HepG2 (cell line): ENCODE measurements around the gene SEMA5B.

Source experiments
- CEBPB ChIP-seq: IDR thresholded peaks from 2 replicates; pipeline ENCODE4 v1.6.1; 2011; ENCODE audit warnings: low read depth, low read length, improper control_type of control experiment, borderline replicate concordance
- HMGA1 ChIP-seq: sonication (generic); formaldehyde crosslinking; conservative IDR thresholded peaks from 2 replicates; pipeline ENCODE4 v1.4.0; 2020; ENCODE audit warnings: missing genetic modification reagents
- POLR2A ChIP-seq, 2 experiments: IDR thresholded peaks; 2 replicates each; pipeline ENCODE4 v1.6.1; 2011; ENCODE audit warnings: low read depth in 2 of 2, low read length in 2 of 2, mild to moderate bottlenecking in 1 of 2, moderate library complexity in 1 of 2; ENCODE audit not compliant: insufficient read depth in 1 of 2
- RFX5 ChIP-seq: IDR thresholded peaks from 2 replicates; pipeline ENCODE4 v1.6.1; 2011; ENCODE audit warnings: low read depth, low read length, improper control_type of control experiment
- TF ChIP-seq, protein P1 (sequence below): sonication (generic); formaldehyde crosslinking; IDR thresholded peaks from 2 replicates; pipeline ENCODE4 v1.8.1; 2023; ENCODE audit warnings: missing genetic modification reagents, inconsistent platforms, borderline replicate concordance
- TF ChIP-seq, protein P2 (sequence below): sonication (generic); formaldehyde crosslinking; conservative IDR thresholded peaks from 2 replicates; pipeline ENCODE4 v1.4.0; 2020; ENCODE audit warnings: missing genetic modification reagents
- TF ChIP-seq, protein P3 (sequence below): IDR thresholded peaks from 2 replicates; pipeline ENCODE4 v1.4.0; 2020; ENCODE audit warnings: mild to moderate bottlenecking, missing genetic modification reagents
- TF ChIP-seq, protein P4 (sequence below): sonication (generic); formaldehyde crosslinking; IDR thresholded peaks from 2 replicates; pipeline ENCODE4 v1.4.0; 2020; ENCODE audit warnings: missing genetic modification reagents, borderline replicate concordance

DNA sequence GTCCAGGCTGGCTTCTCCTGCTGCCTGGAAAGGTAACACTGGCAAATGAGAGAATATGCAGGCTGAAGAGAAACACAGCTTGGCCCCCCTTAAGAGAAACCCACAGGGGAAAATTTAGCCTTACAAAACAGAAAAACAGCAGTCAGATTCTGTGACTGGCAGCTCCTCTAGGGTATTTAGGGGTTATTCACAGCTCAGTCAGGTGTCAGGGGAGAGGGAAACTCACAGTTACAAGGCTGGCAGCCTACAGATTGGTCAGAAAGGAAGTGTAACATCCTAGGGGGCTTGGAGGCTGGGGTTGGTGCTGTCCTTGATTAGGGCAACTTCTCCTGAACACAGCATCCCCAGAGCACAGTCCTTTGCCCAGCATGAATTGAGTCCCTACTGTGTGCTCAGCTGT, 81.4 kb downstream of the SEMA5B start:
- TF ChIP-seq, protein P1, sequence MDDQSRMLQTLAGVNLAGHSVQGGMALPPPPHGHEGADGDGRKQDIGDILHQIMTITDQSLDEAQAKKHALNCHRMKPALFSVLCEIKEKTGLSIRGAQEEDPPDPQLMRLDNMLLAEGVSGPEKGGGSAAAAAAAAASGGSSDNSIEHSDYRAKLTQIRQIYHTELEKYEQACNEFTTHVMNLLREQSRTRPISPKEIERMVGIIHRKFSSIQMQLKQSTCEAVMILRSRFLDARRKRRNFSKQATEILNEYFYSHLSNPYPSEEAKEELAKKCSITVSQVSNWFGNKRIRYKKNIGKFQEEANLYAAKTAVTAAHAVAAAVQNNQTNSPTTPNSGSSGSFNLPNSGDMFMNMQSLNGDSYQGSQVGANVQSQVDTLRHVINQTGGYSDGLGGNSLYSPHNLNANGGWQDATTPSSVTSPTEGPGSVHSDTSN = no peak
- TF ChIP-seq, protein P2, sequence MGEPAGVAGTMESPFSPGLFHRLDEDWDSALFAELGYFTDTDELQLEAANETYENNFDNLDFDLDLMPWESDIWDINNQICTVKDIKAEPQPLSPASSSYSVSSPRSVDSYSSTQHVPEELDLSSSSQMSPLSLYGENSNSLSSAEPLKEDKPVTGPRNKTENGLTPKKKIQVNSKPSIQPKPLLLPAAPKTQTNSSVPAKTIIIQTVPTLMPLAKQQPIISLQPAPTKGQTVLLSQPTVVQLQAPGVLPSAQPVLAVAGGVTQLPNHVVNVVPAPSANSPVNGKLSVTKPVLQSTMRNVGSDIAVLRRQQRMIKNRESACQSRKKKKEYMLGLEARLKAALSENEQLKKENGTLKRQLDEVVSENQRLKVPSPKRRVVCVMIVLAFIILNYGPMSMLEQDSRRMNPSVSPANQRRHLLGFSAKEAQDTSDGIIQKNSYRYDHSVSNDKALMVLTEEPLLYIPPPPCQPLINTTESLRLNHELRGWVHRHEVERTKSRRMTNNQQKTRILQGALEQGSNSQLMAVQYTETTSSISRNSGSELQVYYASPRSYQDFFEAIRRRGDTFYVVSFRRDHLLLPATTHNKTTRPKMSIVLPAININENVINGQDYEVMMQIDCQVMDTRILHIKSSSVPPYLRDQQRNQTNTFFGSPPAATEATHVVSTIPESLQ (CRISPR knock-in tag) = no peak
- TF ChIP-seq POLR2A (IDR thresholded peaks at IDR 0.05; ENCODE audit: insufficient read depth in 1 of 2, low read depth in 2 of 2, low read length in 2 of 2) = no peak
- TF ChIP-seq RFX5 = no peak
- no peak for TF ChIP-seq CEBPB
- no peak for TF ChIP-seq HMGA1 (CRISPR knock-in tag)
- TF ChIP-seq, protein P3, sequence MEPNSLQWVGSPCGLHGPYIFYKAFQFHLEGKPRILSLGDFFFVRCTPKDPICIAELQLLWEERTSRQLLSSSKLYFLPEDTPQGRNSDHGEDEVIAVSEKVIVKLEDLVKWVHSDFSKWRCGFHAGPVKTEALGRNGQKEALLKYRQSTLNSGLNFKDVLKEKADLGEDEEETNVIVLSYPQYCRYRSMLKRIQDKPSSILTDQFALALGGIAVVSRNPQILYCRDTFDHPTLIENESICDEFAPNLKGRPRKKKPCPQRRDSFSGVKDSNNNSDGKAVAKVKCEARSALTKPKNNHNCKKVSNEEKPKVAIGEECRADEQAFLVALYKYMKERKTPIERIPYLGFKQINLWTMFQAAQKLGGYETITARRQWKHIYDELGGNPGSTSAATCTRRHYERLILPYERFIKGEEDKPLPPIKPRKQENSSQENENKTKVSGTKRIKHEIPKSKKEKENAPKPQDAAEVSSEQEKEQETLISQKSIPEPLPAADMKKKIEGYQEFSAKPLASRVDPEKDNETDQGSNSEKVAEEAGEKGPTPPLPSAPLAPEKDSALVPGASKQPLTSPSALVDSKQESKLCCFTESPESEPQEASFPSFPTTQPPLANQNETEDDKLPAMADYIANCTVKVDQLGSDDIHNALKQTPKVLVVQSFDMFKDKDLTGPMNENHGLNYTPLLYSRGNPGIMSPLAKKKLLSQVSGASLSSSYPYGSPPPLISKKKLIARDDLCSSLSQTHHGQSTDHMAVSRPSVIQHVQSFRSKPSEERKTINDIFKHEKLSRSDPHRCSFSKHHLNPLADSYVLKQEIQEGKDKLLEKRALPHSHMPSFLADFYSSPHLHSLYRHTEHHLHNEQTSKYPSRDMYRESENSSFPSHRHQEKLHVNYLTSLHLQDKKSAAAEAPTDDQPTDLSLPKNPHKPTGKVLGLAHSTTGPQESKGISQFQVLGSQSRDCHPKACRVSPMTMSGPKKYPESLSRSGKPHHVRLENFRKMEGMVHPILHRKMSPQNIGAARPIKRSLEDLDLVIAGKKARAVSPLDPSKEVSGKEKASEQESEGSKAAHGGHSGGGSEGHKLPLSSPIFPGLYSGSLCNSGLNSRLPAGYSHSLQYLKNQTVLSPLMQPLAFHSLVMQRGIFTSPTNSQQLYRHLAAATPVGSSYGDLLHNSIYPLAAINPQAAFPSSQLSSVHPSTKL (CRISPR knock-in tag) = no peak
- TF ChIP-seq, protein P4, sequence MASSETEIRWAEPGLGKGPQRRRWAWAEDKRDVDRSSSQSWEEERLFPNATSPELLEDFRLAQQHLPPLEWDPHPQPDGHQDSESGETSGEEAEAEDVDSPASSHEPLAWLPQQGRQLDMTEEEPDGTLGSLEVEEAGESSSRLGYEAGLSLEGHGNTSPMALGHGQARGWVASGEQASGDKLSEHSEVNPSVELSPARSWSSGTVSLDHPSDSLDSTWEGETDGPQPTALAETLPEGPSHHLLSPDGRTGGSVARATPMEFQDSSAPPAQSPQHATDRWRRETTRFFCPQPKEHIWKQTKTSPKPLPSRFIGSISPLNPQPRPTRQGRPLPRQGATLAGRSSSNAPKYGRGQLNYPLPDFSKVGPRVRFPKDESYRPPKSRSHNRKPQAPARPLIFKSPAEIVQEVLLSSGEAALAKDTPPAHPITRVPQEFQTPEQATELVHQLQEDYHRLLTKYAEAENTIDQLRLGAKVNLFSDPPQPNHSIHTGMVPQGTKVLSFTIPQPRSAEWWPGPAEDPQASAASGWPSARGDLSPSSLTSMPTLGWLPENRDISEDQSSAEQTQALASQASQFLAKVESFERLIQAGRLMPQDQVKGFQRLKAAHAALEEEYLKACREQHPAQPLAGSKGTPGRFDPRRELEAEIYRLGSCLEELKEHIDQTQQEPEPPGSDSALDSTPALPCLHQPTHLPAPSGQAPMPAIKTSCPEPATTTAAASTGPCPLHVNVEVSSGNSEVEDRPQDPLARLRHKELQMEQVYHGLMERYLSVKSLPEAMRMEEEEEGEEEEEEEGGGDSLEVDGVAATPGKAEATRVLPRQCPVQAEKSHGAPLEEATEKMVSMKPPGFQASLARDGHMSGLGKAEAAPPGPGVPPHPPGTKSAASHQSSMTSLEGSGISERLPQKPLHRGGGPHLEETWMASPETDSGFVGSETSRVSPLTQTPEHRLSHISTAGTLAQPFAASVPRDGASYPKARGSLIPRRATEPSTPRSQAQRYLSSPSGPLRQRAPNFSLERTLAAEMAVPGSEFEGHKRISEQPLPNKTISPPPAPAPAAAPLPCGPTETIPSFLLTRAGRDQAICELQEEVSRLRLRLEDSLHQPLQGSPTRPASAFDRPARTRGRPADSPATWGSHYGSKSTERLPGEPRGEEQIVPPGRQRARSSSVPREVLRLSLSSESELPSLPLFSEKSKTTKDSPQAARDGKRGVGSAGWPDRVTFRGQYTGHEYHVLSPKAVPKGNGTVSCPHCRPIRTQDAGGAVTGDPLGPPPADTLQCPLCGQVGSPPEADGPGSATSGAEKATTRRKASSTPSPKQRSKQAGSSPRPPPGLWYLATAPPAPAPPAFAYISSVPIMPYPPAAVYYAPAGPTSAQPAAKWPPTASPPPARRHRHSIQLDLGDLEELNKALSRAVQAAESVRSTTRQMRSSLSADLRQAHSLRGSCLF (CRISPR knock-in tag) = no peak
